ENCODE data around the gene SNAP91. TPM values are rescaled to one million over a fixed set of nuclear protein-coding genes. Genes with fewer than 3 reads are reported as not detected.
A peak's percentile ranks its signal among the peaks of the same experiment; 100 is the strongest.

The SNAP91 gene
- total and polyA plus RNA-seq, 4 donors: not detected

GRCh38 chr6:83708546-83708969 is 343 bp downstream of the SNAP91 start:
- no peaks in the 10 kb centered on the region for H3K36me3 ChIP-seq (ENCODE audit: control insufficient read depth in 4 of 4, insufficient read depth in 3 of 4, low read depth in 1 of 4, low read length in 3 of 4)
- H3K27ac ChIP-seq (ENCODE audit: low read depth in 1 of 2, low read length in 2 of 2): no peak overlapping the region
- H3K9ac ChIP-seq (ENCODE audit: low read depth in 1 of 2, low read length in 2 of 2): no peak overlapping the region
- no peak for DNase-seq (ENCODE audit: low spot score)
- 2% methylated on average over 52 of the region's 52 CpGs for WGBS
- peaks cover 0 to 1% (median 0%) of the 10 kb centered on the region in 4 donors for H3K9me3 ChIP-seq (ENCODE audit: control insufficient read depth in 4 of 4, low read length in 3 of 4)
- peaks cover 0 to 11% (median 5%) of the 10 kb centered on the region in 4 donors for H3K4me1 ChIP-seq (ENCODE audit: control insufficient read depth in 4 of 4, insufficient read depth in 4 of 4, low read length in 3 of 4)
- H3K27me3 ChIP-seq (ENCODE audit: control insufficient read depth in 4 of 4, insufficient read depth in 4 of 4, low read length in 3 of 4): peaks cover 0 to 13% (median 7%) of the 10 kb centered on the region in 4 donors
- H3K4me3 ChIP-seq (ENCODE audit: low read depth in 1 of 3, low read length in 3 of 3): peak overlapping the region in 1 of 3 donors; percentile 45
- TF ChIP-seq MAX (IDR thresholded peaks at IDR 0.05) (no peak), HNF4A (conservative IDR thresholded peaks at IDR 0.05) (no peak), TAF1 (conservative IDR thresholded peaks at IDR 0.05) (no peak), EGR1 (IDR thresholded peaks at IDR 0.05; ENCODE audit: low read depth in 2 of 2) (no peak), HNF4G (IDR thresholded peaks at IDR 0.05) (no peak)

- Histone ChIP-seq H3K9me3 (ENCODE audit: control insufficient read depth in 4 of 4, low read length in 3 of 4) (peaks cover 0 to 1% (median 0%) of the 10 kb centered on the region in 4 donors), H3K27me3 (ENCODE audit: control insufficient read depth in 4 of 4, insufficient read depth in 4 of 4, low read length in 3 of 4) (peaks cover 0 to 13% (median 7%) of the 10 kb centered on the region in 4 donors), H3K27ac (ENCODE audit: low read depth in 1 of 2, low read length in 2 of 2) (no peak overlapping the region), H3K36me3 (ENCODE audit: control insufficient read depth in 4 of 4, insufficient read depth in 3 of 4, low read depth in 1 of 4, low read length in 3 of 4) (no peaks in the 10 kb centered on the region), H3K9ac (ENCODE audit: low read depth in 1 of 2, low read length in 2 of 2) (no peak overlapping the region), H3K4me1 (ENCODE audit: control insufficient read depth in 4 of 4, insufficient read depth in 4 of 4, low read length in 3 of 4) (peaks cover 0 to 11% (median 5%) of the 10 kb centered on the region in 4 donors), H3K4me3 (ENCODE audit: low read depth in 1 of 3, low read length in 3 of 3) (peak overlapping the region in 1 of 3 donors; percentile 45)
- WGBS: 5% methylated on average over 53 of the region's 53 CpGs
- no peak for DNase-seq (ENCODE audit: low spot score)
- no peak for TF ChIP-seq FOXA1 (IDR thresholded peaks at IDR 0.05)
- no peak for TF ChIP-seq CTCF (IDR thresholded peaks at IDR 0.05; ENCODE audit: low read depth, low read length, missing input control)
- no peak for TF ChIP-seq REST (IDR thresholded peaks at IDR 0.05)
Observed at GRCh38 chr6:83707829-83708545, 914 bp downstream of the SNAP91 start.

- DNase-seq (ENCODE audit: low spot score): no peak
- Histone ChIP-seq H3K9ac (ENCODE audit: low read depth in 1 of 2, low read length in 2 of 2) (no peak overlapping the region), H3K36me3 (ENCODE audit: control insufficient read depth in 4 of 4, insufficient read depth in 3 of 4, low read depth in 1 of 4, low read length in 3 of 4) (no peaks in the 10 kb centered on the region), H3K27ac (ENCODE audit: low read depth in 1 of 2, low read length in 2 of 2) (no peak overlapping the region), H3K4me1 (ENCODE audit: control insufficient read depth in 4 of 4, insufficient read depth in 4 of 4, low read length in 3 of 4) (no peaks in the 10 kb centered on the region), H3K4me3 (ENCODE audit: low read depth in 1 of 3, low read length in 3 of 3) (no peak overlapping the region), H3K27me3 (ENCODE audit: control insufficient read depth in 4 of 4, insufficient read depth in 4 of 4, low read length in 3 of 4) (peaks cover 0 to 3% (median under 1%) of the 10 kb centered on the region in 4 donors), H3K9me3 (ENCODE audit: control insufficient read depth in 4 of 4, low read length in 3 of 4) (no peaks in the 10 kb centered on the region)
- TF ChIP-seq MAX (IDR thresholded peaks at IDR 0.05): no peak
- no peak for TF ChIP-seq ATF3 (IDR thresholded peaks at IDR 0.05)
- TF ChIP-seq ZBTB33 (IDR thresholded peaks at IDR 0.05): no peak
- no peak for TF ChIP-seq RXRA (IDR thresholded peaks at IDR 0.05)
- TF ChIP-seq FOXA2 (IDR thresholded peaks at IDR 0.05): no peak
- no peak for TF ChIP-seq REST (IDR thresholded peaks at IDR 0.05)
- no peak for TF ChIP-seq GABPA (IDR thresholded peaks at IDR 0.05 in 1 of 2, conservative IDR thresholded peaks at IDR 0.05 in 1 of 2)
- WGBS: 44% methylated on average over 2 of the region's 2 CpGs
Observed at GRCh38 chr6:83702749-83703148, 6.2 kb downstream of the SNAP91 start.

All from liver (tissue), 9 donors.